K562 (cell line): ENCODE measurements around the gene PPARGC1A. TPM values are rescaled to one million over a fixed set of nuclear protein-coding genes. Genes with fewer than 3 reads are reported as not detected.

Source experiments
- ATAC-seq: fragments of 200-7000 bp; cut with Tn5 transposase; 3 replicates; pipeline ENCODE4 v1.9.1; 2020; ENCODE audit warnings: moderate library complexity
- BruUV-seq: library from RNA; stranded (reverse); fragments of 400-500 nt; replicated peaks from 2 replicates; lab custom pipeline; 2021; lab: Mats Ljungman, UMichigan
- CTCF ChIA-PET: fragments of 300-600 bp; formaldehyde crosslinking; extraction: SDS; loops from one replicate; lab custom pipeline; 2021; ENCODE audit warnings: low intra/inter-chr PET ratio; lab: Yijun Ruan, JAX
- POLR2A ChIA-PET: fragments of 300-600, 350-650 bp; sonication (Branson Sonifier 250); formaldehyde crosslinking; extraction: SDS; loops from one replicate; lab custom pipeline; 2021; ENCODE audit warnings: antibody characterized with exemption, inconsistent platforms; lab: Yijun Ruan, JAX
- DNase-seq, 4 experiments: peaks; one replicate each; pipeline versions ENCODE4 v3.0.0 to v3.0.0-alpha.2; 2011 to 2018; ENCODE audit warnings: low spot score in 3 of 4, mixed read lengths in 3 of 4; ENCODE audit errors: extremely low read depth in 1 of 4
- FAIRE-seq: peaks from 2 replicates; lab custom pipeline; 2011; peaks lifted over from hg19 to GRCh38; lab: Jason Lieb, UNC
- H2AFZ ChIP-seq: 2 replicates; pipeline ENCODE4 v1.6.0; 2011; ENCODE audit warnings: low read depth, low read length, control low read depth, inconsistent platforms
- H3K27ac ChIP-seq: fragments of 200-600 bp; 3 replicates; pipeline ENCODE4 v1.8.0; 2011; ENCODE audit warnings: low read depth, mild to moderate bottlenecking, control low read depth, inconsistent platforms, low read length, moderate library complexity, mixed read lengths; ENCODE audit errors: extremely low read depth
- H3K27me3 ChIP-seq, 2 experiments: fragments of 300-600 bp in 1 of 2; 2 replicates in 1 of 2; 3 replicates in 1 of 2; pipeline versions ENCODE4 v1.6.0 to v1.8.0; 2011; ENCODE audit warnings: inconsistent platforms in 2 of 2, low read length in 2 of 2, mild to moderate bottlenecking in 1 of 2, mixed read lengths in 1 of 2, moderate library complexity in 1 of 2; ENCODE audit not compliant: control insufficient read depth in 2 of 2, insufficient read depth in 2 of 2
- H3K36me3 ChIP-seq: fragments of 300-600 bp; 3 replicates; pipeline ENCODE4 v1.8.0; 2011; ENCODE audit warnings: mild to moderate bottlenecking, low read length, inconsistent platforms; ENCODE audit not compliant: control insufficient read depth, insufficient read depth
- H3K4me1 ChIP-seq, 2 experiments: fragments of 200-600 bp in 1 of 2; replicated peaks in 1 of 2; 2 replicates in 1 of 2; 3 replicates in 1 of 2; pipeline versions ENCODE4 v1.5.1 to v1.8.0; 2011; ENCODE audit warnings: inconsistent platforms in 2 of 2, low read length in 2 of 2, mild to moderate bottlenecking in 1 of 2, mixed read lengths in 1 of 2, moderate library complexity in 1 of 2; ENCODE audit not compliant: control insufficient read depth in 2 of 2, insufficient read depth in 2 of 2
- H3K4me2 ChIP-seq: 2 replicates; pipeline ENCODE4 v1.6.1; 2011; ENCODE audit warnings: low read length, control low read depth, inconsistent platforms, mixed read lengths; ENCODE audit not compliant: insufficient read depth
- H3K4me3 ChIP-seq: fragments of 200-600 bp; sonication (generic), shearing (Covaris generic); 2 replicates; pipeline ENCODE4 v1.5.1; 2016; ENCODE audit warnings: control low read depth, inconsistent platforms
- H3K79me2 ChIP-seq: fragments of 200-600 bp; 3 replicates; pipeline ENCODE4 v1.8.0; 2011; ENCODE audit warnings: low read length, inconsistent platforms; ENCODE audit not compliant: control insufficient read depth, insufficient read depth
- H3K9ac ChIP-seq, 2 experiments: 2 replicates each; pipeline versions ENCODE4 v1.6.0 to v1.6.1; 2011; ENCODE audit warnings: low read depth in 2 of 2, low read length in 2 of 2, control low read depth in 1 of 2, inconsistent platforms in 1 of 2, mild to moderate bottlenecking in 1 of 2, mixed read lengths in 1 of 2; ENCODE audit not compliant: insufficient read depth in 1 of 2
- H3K9me1 ChIP-seq: one replicate; pipeline ENCODE4 v1.6.0; 2011; ENCODE audit warnings: inconsistent platforms, mild to moderate bottlenecking, low read length, moderate library complexity; ENCODE audit not compliant: control insufficient read depth, insufficient read depth
- H3K9me3 ChIP-seq: replicated peaks from 2 replicates; pipeline ENCODE4 v1.5.1; 2011; ENCODE audit warnings: low read depth, low read length, inconsistent platforms; ENCODE audit not compliant: control insufficient read depth, insufficient read depth
- H4K20me1 ChIP-seq: replicated peaks from 2 replicates; pipeline ENCODE4 v1.6.1; 2011; ENCODE audit warnings: low read length, inconsistent platforms, mixed read lengths; ENCODE audit not compliant: control insufficient read depth, insufficient read depth
- CBX5 ChIP-seq: IDR thresholded peaks from 2 replicates; pipeline ENCODE4 v1.6.1; 2014; ENCODE audit warnings: low read depth, borderline replicate concordance
- NCOR1 ChIP-seq: fragments of 450-650 bp; IDR thresholded peaks from 2 replicates; pipeline ENCODE4 v1.6.1; 2016; ENCODE audit warnings: mild to moderate bottlenecking, moderate library complexity
- PRDM10 ChIP-seq: fragments of 450-650 bp; IDR thresholded peaks from 2 replicates; pipeline ENCODE4 v1.6.1; 2018; ENCODE audit not compliant: partially characterized antibody
- SP2 ChIP-seq: IDR thresholded peaks from 2 replicates; pipeline ENCODE4 v1.6.1; 2011; ENCODE audit warnings: mild to moderate bottlenecking, low read depth, low read length, moderate library complexity; ENCODE audit not compliant: poor library complexity, severe bottlenecking; ENCODE audit errors: extremely low read depth
- ZMIZ1 ChIP-seq, 2 experiments: fragments of 150-350 bp in 1 of 2; IDR thresholded peaks; 2 replicates each; pipeline ENCODE4 v1.6.1; 2012 to 2016; ENCODE audit warnings: low read depth in 2 of 2, low read length in 2 of 2, mild to moderate bottlenecking in 1 of 2, moderate library complexity in 1 of 2
- ZNF121 ChIP-seq: sonication (generic); formaldehyde crosslinking; conservative IDR thresholded peaks from 2 replicates; pipeline ENCODE4 v1.8.0; 2022; ENCODE audit warnings: missing genetic modification reagents
- ZNF277 ChIP-seq: fragments of 250-450 bp; sonication (Bioruptor Pico); IDR thresholded peaks from 2 replicates; pipeline ENCODE4 v1.8.0; 2022; ENCODE audit warnings: inconsistent platforms, mild to moderate bottlenecking, moderate library complexity, borderline replicate concordance
- WGBS: fragments of 100-300 bp; shearing (Covaris generic); methylation state at CpG from one replicate; pipeline ENCODE4 v1.1.6; 2016; ENCODE audit warnings: low coverage, mixed read lengths; ENCODE audit not compliant: insufficient coverage; ENCODE audit errors: missing lambda C conversion rate; 5-methylcytosine and 5-hydroxymethylcytosine counted together
- in situ Hi-C: fragments of 300-500 bp; cut with MboI; formaldehyde crosslinking; loops from 4 replicates; pipeline ENCODE4 v1.15.0; 2018; ENCODE audit warnings: inconsistent platforms, mixed read lengths
- intact Hi-C: fragments of 100-400 bp; cut with micrococcal nuclease; formaldehyde crosslinking; loops from 2 replicates; pipeline ENCODE4 v1.14.2; 2022
- polyA plus RNA-seq, 8 experiments: library from polyadenylated mRNA; depleted of rRNA in 4 of 8; stranded (reverse) in 5 of 8; unstranded in 3 of 8; fragments of >200 nt; fragmentation: Nextera tagmentation in 2 of 8; fragmentation: Illumina TruSeq in 1 of 8; extraction: Ambion mirVana in 2 of 8; extraction: Trizol in 1 of 8; gene quantifications; 2 replicates each; pipeline versions ENCODE4 v1.2.1 to v1.2.3, GENCODE V29; 2011 to 2014; ENCODE audit warnings: inconsistent platforms in 1 of 8, missing spikeins in 1 of 8
- total RNA-seq, 7 experiments: library from RNA; depleted of rRNA in 6 of 7; stranded (reverse); fragments of >200 nt in 6 of 7; fragmentation: Illumina TruSeq in 2 of 7; extraction: Trizol in 2 of 7; gene quantifications; 2 replicates each; pipeline versions ENCODE4 v1.2.1 to v1.2.3, GENCODE V29; 2011 to 2021; ENCODE audit warnings: low replicate concordance in 1 of 7

PPARGC1A gene
- total and polyA plus RNA-seq, 9 of the 15 experiments (the other 6 are each of a cell fraction or from before 2014, with no cell fraction given), result 0.02 TPM; not detected in 8

DNA sequence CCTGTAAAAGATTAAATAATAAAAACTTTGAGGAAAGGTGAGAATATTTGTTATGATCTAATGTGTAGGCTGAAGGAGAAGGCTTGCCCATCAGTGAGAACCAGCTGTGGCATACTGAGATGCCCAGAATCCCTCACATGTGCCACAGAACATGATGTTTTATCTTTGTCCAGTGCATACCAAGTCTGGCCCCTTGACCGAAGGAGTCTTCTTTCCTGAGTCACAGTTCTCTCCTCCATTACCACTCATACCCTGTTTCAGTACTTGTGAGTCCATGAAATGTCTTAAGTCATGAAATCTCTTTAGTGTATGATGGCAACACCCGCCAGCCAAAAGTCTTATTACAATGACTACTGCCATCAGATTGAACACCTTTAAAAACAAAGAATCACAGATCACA lies 42.7 kb downstream of the PPARGC1A start:
- no peaks in the 10 kb centered on the region for H3K9me1 ChIP-seq
- intact Hi-C loops, result no loop called here
- no peak overlapping the region for H3K4me2 ChIP-seq
- no peaks in the 10 kb centered on the region for H3K9me3 ChIP-seq
- no peak for DNase-seq
- H3K36me3 ChIP-seq, result no peaks in the 10 kb centered on the region
- H3K9ac ChIP-seq, result no peak overlapping the region
- H3K4me1 ChIP-seq, result no peaks in the 10 kb centered on the region
- H2AFZ ChIP-seq, result no peak overlapping the region
- no peak overlapping the region for H3K4me3 ChIP-seq
- ChIA-PET POLR2A (no interaction called here), CTCF (no interaction called here)
- H4K20me1 ChIP-seq, result no peaks in the 10 kb centered on the region
- in situ Hi-C loops, result no loop called here
- no TSS peak for BruUV-seq
- no peak for FAIRE-seq
- ATAC-seq, result no peak
- TF ChIP-seq ZNF277 (no peak), NCOR1 (no peak), SP2 (no peak), PRDM10 (no peak), ZMIZ1 (IDR thresholded peaks at IDR 0.05; ENCODE audit: low read depth in 2 of 2, low read length in 2 of 2) (no peak), ZNF121 (CRISPR knock-in tag) (no peak), CBX5 (no peak)
- no peak overlapping the region for H3K27ac ChIP-seq
- no peaks in the 10 kb centered on the region for H3K79me2 ChIP-seq
- no peaks in the 10 kb centered on the region for H3K27me3 ChIP-seq
- 0% methylated on average over 2 of the region's 2 CpGs for WGBS
